Gastroesophageal sphincter (tissue), 3 donors: ENCODE results near the gene TBC1D1.

Source experiments
- CTCF ChIP-seq, 4 experiments: fragments of 200-600 bp in 2 of 4; fragments of 450-650 bp in 2 of 4; sonication (generic) in 1 of 4; IDR thresholded peaks; one replicate each; pipeline ENCODE4 v1.5.1; 2017 to 2019; ENCODE audit warnings: antibody characterized with exemption in 4 of 4, mild to moderate bottlenecking in 2 of 4, moderate library complexity in 2 of 4
- POLR2AphosphoS5 ChIP-seq: sonication (generic); formaldehyde crosslinking; IDR thresholded peaks from one replicate; pipeline ENCODE4 v1.6.1; 2017; ENCODE audit warnings: antibody characterized with exemption

GRCh38 chr4:38117591-38117990 is 226.7 kb downstream of the TBC1D1 start:
- no peak for TF ChIP-seq POLR2AphosphoS5
- no peak for TF ChIP-seq CTCF (IDR thresholded peaks at IDR 0.05)
